Rectal smooth muscle tissue (tissue), 1 donor: ENCODE results near the gene SLC34A1.

Source experiments
- H3K27ac ChIP-seq: one replicate; pipeline ENCODE4 v1.7.0; 2013; ENCODE audit warnings: low read depth, low read length, inconsistent platforms
- H3K27me3 ChIP-seq: one replicate; pipeline ENCODE4 v1.7.0; 2013; ENCODE audit warnings: low read length; ENCODE audit not compliant: control insufficient read depth, insufficient read depth
- H3K36me3 ChIP-seq: one replicate; pipeline ENCODE4 v1.7.0; 2013; ENCODE audit warnings: low read length; ENCODE audit not compliant: control insufficient read depth, insufficient read depth
- H3K4me1 ChIP-seq: one replicate; pipeline ENCODE4 v1.7.0; 2013; ENCODE audit warnings: low read length; ENCODE audit not compliant: control insufficient read depth, insufficient read depth
- H3K4me3 ChIP-seq: one replicate; pipeline ENCODE4 v1.7.0; 2013; ENCODE audit warnings: low read length
- H3K9ac ChIP-seq: one replicate; pipeline ENCODE4 v1.7.0; 2013; ENCODE audit warnings: low read length

The SLC34A1 gene

DNA sequence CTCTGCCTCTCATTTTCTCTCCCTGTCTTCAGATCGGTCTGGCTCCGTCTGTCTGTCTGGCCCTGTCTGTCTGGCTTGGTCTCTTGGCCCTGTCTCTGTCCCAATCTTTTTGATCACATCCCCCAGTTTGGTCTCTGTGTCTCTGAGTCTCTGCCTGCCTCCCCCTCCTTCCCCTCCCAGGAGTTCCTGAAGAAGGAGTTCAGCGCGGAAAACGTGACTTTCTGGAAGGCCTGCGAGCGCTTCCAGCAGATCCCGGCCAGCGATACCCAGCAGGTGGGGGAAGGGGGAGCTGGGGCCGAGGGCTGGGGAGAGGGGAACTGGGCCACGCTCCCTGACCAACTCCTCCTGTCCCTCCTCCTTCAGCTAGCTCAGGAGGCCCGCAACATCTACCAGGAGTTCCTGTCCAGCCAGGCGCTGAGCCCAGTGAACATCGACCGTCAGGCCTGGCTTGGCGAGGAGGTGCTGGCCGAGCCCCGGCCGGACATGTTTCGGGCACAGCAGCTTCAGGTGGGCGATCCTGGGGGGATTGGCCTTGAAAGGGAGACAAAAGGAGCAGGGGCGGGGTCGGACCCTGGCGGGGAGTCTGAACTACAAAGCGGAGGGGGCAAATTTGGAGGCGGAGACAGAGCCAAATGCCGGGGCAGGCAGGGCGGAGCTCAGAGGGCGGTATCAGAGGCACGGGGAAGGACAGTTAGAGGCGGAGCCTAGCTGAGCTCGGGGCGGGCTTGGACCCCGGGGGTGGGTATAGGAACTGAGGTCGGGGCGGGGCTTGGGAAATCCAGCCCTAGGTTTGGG lies 17.5 kb upstream of the SLC34A1 start:
- peak overlapping the region; percentile 38 for H3K9ac ChIP-seq
- peaks cover 17% of the 10 kb centered on the region for H3K4me1 ChIP-seq
- peak overlapping the region; percentile 98 for H3K27ac ChIP-seq
- H3K36me3 ChIP-seq, result peaks cover 3% of the 10 kb centered on the region
- H3K4me3 ChIP-seq, result peak overlapping the region; percentile 65
- no peaks in the 10 kb centered on the region for H3K27me3 ChIP-seq

DNA sequence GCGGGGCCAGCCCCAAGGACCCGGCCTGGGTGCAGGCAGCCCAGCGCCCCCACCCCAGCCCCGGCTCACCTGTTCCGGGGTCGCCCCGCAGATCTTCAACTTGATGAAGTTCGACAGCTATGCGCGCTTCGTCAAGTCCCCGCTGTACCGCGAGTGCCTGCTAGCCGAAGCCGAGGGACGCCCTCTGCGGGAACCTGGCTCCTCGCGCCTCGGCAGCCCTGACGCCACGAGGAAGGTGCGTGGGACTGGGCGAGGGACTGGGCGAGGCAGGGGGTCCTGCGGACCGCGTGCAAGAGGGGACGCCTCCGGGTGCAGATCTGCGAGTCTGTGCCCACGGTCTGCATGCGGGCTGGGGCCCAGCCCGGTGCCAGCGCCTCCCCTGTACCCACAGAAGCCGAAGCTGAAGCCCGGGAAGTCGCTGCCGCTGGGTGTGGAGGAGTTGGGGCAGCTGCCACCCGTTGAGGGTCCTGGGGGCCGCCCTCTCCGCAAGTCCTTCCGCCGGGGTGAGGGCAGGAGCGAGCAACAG lies 16.8 kb upstream of the SLC34A1 start:
- H3K36me3 ChIP-seq, result peaks cover 3% of the 10 kb centered on the region
- peak overlapping the region; percentile 58 for H3K4me3 ChIP-seq
- no peaks in the 10 kb centered on the region for H3K27me3 ChIP-seq
- H3K4me1 ChIP-seq, result peaks cover 17% of the 10 kb centered on the region
- no peak overlapping the region for H3K9ac ChIP-seq
- peak overlapping the region; percentile 98 for H3K27ac ChIP-seq

- Histone ChIP-seq H3K27me3 (no peaks in the 10 kb centered on the region), H3K4me3 (no peak overlapping the region), H3K4me1 (peaks cover 14% of the 10 kb centered on the region), H3K36me3 (peaks cover 3% of the 10 kb centered on the region), H3K9ac (no peak overlapping the region), H3K27ac (no peak overlapping the region)
These were observed 16.0 kb upstream of the SLC34A1 start for GRCh38 chr5:177367981-177368868.

GRCh38 chr5:177368869-177369644 lies 15.2 kb upstream of the SLC34A1 start:
- no peaks in the 10 kb centered on the region for H3K27me3 ChIP-seq
- no peak overlapping the region for H3K4me3 ChIP-seq
- no peak overlapping the region for H3K27ac ChIP-seq
- peaks cover 3% of the 10 kb centered on the region for H3K36me3 ChIP-seq
- no peak overlapping the region for H3K9ac ChIP-seq
- peaks cover 14% of the 10 kb centered on the region for H3K4me1 ChIP-seq

- Histone ChIP-seq H3K27ac (no peak overlapping the region), H3K4me1 (peaks cover 14% of the 10 kb centered on the region), H3K27me3 (no peaks in the 10 kb centered on the region), H3K4me3 (no peak overlapping the region), H3K9ac (no peak overlapping the region), H3K36me3 (peaks cover 3% of the 10 kb centered on the region)
These were observed 14.4 kb upstream of the SLC34A1 start for GRCh38 chr5:177369645-177370440.

DNA sequence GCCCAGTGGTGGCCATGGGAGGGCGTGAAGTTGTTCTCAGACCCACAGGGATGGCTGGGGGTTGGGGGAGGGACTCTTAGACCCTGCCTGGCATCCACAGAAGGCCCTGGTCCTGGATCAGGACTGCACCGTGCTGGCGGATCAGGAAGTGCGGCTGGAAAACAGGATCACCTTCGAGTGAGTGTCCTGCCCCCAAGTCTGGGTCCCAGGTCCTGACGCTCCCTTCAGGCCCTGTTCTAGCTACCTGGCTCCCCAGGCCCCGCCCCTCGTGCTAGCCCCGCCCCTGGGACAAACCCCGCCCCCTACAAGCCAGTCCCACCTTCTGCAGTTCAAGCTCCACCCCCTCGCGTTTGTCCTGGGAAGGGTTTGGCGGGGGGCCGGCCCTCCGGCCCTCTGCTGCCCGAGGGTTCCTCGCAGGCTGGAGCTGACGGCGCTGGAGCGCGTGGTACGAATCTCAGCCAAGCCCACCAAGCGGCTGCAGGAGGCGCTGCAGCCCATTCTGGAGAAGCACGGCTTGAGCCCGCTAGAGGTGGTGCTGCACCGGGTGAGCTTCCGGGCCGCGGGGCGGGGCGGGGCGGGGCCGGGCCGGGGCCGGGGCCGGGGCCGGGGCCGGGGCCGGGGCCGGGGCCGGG lies 13.6 kb upstream of the SLC34A1 start:
- Histone ChIP-seq H3K4me3 (peak overlapping the region; percentile 65), H3K27ac (no peak overlapping the region)

GRCh38 chr5:177371120-177372033 lies 12.9 kb upstream of the SLC34A1 start:
- H3K27ac ChIP-seq, result no peak overlapping the region
- peaks cover 9% of the 10 kb centered on the region for H3K4me1 ChIP-seq
- peaks cover 3% of the 10 kb centered on the region for H3K36me3 ChIP-seq
- peak overlapping the region; percentile 65 for H3K4me3 ChIP-seq
- H3K27me3 ChIP-seq, result no peaks in the 10 kb centered on the region
- H3K9ac ChIP-seq, result peak overlapping the region; percentile 11

More for the DNA sequence above, 13.6 kb upstream of the SLC34A1 start:
- Histone ChIP-seq H3K36me3 (peaks cover 3% of the 10 kb centered on the region), H3K27me3 (no peaks in the 10 kb centered on the region), H3K4me1 (peaks cover 14% of the 10 kb centered on the region), H3K9ac (no peak overlapping the region)

- H3K27me3 ChIP-seq, result no peaks in the 10 kb centered on the region
- H3K4me1 ChIP-seq, result peaks cover 7% of the 10 kb centered on the region
- no peak overlapping the region for H3K9ac ChIP-seq
These were observed 12.0 kb upstream of the SLC34A1 start for GRCh38 chr5:177372034-177372896.

GRCh38 chr5:177372910-177373309 lies 11.3 kb upstream of the SLC34A1 start:
- Histone ChIP-seq H3K4me3 (no peak overlapping the region), H3K4me1 (peaks cover 3% of the 10 kb centered on the region), H3K27ac (no peak overlapping the region), H3K9ac (no peak overlapping the region), H3K36me3 (peaks cover 3% of the 10 kb centered on the region), H3K27me3 (no peaks in the 10 kb centered on the region)

More at GRCh38 chr5:177372034-177372896, 12.0 kb upstream of the SLC34A1 start:
- Histone ChIP-seq H3K4me3 (no peak overlapping the region), H3K36me3 (peaks cover 3% of the 10 kb centered on the region), H3K27ac (no peak overlapping the region)

GRCh38 chr5:177373806-177374205 lies 10.4 kb upstream of the SLC34A1 start:
- no peaks in the 10 kb centered on the region for H3K27me3 ChIP-seq
- no peak overlapping the region for H3K9ac ChIP-seq
- H3K4me1 ChIP-seq, result peaks cover 3% of the 10 kb centered on the region
- no peaks in the 10 kb centered on the region for H3K36me3 ChIP-seq
- H3K4me3 ChIP-seq, result no peak overlapping the region
- no peak overlapping the region for H3K27ac ChIP-seq
